Measurements from ENCODE around the gene PCDHGB6.
"Not testable (repeated sequence)": the region's sequence is repeated elsewhere in the genome, so short reads cannot be mapped to it uniquely, and the experiment has no call there.

The PCDHGB6 gene

GRCh38 chr5:141407790-141408505, at the start of gene PCDHGB6:
TSS of gene PCDHGB6 (plus strand) at chr5:141408021. CDS start at chr5:141408203, 182 bp downstream.
- in situ Hi-C loops (cut with HindIII; ENCODE audit: low pct_unique_long_range_greater_than_20kb, low sequenced_read_pairs); DNase-seq (ENCODE audit: low read depth in 1 of 2, low spot score in 1 of 2): not testable (repeated sequence)

GRCh38 chr5:141359790-141360426, 47.9 kb upstream of the PCDHGB6 start, which contains the start of gene PCDHGB2:
TSS of gene PCDHGB2 (plus strand) at chr5:141359994. CDS start at chr5:141360136, 142 bp downstream.
- in situ Hi-C loops (cut with HindIII; ENCODE audit: low pct_unique_long_range_greater_than_20kb, low sequenced_read_pairs) = no loop called here
- DNase-seq (ENCODE audit: low read depth in 1 of 2, low spot score in 1 of 2) = peak; percentile 81

GRCh38 chr5:141360685-141361084, 47.1 kb upstream of the PCDHGB6 start:
- no peak for TF ChIP-seq JUND (IDR thresholded peaks at IDR 0.05; ENCODE audit: low read depth)
- in situ Hi-C loops (cut with HindIII; ENCODE audit: low pct_unique_long_range_greater_than_20kb, low sequenced_read_pairs) = no loop called here
- no peak for DNase-seq (ENCODE audit: low read depth in 1 of 2, low spot score in 1 of 2)

More at GRCh38 chr5:141359790-141360426, 47.9 kb upstream of the PCDHGB6 start, which contains the start of gene PCDHGB2:
- no peak for TF ChIP-seq JUND (IDR thresholded peaks at IDR 0.05; ENCODE audit: low read depth)

GRCh38 chr5:141362719-141363118, 45.1 kb upstream of the PCDHGB6 start:
- TF ChIP-seq JUND (IDR thresholded peaks at IDR 0.05; ENCODE audit: low read depth) = no peak
- in situ Hi-C loops (cut with HindIII; ENCODE audit: low pct_unique_long_range_greater_than_20kb, low sequenced_read_pairs) = no loop called here
- DNase-seq (ENCODE audit: low read depth in 1 of 2, low spot score in 1 of 2) = no peak

GRCh38 chr5:141363952-141364660, 43.7 kb upstream of the PCDHGB6 start, which contains the start of gene PCDHGA5:
TSS of gene PCDHGA5 (plus strand) at chr5:141364162. CDS start at chr5:141364331, 169 bp downstream.
- in situ Hi-C loops (cut with HindIII; ENCODE audit: low pct_unique_long_range_greater_than_20kb, low sequenced_read_pairs) = no loop called here
- peak in 1 of 2 experiments; percentile 50 for DNase-seq (ENCODE audit: low read depth in 1 of 2, low spot score in 1 of 2)
- no peak for TF ChIP-seq JUND (IDR thresholded peaks at IDR 0.05; ENCODE audit: low read depth)

GRCh38 chr5:141366016-141366896, 41.6 kb upstream of the PCDHGB6 start:
- peak in 1 of 2 experiments; percentile 32 for DNase-seq (ENCODE audit: low read depth in 1 of 2, low spot score in 1 of 2)
- no peak for TF ChIP-seq JUND (IDR thresholded peaks at IDR 0.05; ENCODE audit: low read depth)
- in situ Hi-C loops (cut with HindIII; ENCODE audit: low pct_unique_long_range_greater_than_20kb, low sequenced_read_pairs) = no loop called here

- no peak for DNase-seq (ENCODE audit: low read depth in 1 of 2, low spot score in 1 of 2)
- in situ Hi-C loops (cut with HindIII; ENCODE audit: low pct_unique_long_range_greater_than_20kb, low sequenced_read_pairs) = no loop called here
- no peak for TF ChIP-seq JUND (IDR thresholded peaks at IDR 0.05; ENCODE audit: low read depth)
These were observed 37.6 kb upstream of the PCDHGB6 start, which contains the start of gene PCDHGB3 for GRCh38 chr5:141369994-141370848. TSS of gene PCDHGB3 (plus strand) at chr5:141370242. CDS start at chr5:141370395, 153 bp downstream.

- no peak for TF ChIP-seq JUND (IDR thresholded peaks at IDR 0.05; ENCODE audit: low read depth)
- DNase-seq (ENCODE audit: low read depth in 1 of 2, low spot score in 1 of 2) = no peak
- in situ Hi-C loops (cut with HindIII; ENCODE audit: low pct_unique_long_range_greater_than_20kb, low sequenced_read_pairs) = no loop called here
These were observed 36.0 kb upstream of the PCDHGB6 start for GRCh38 chr5:141371572-141372475.

GRCh38 chr5:141373673-141374317, 34.0 kb upstream of the PCDHGB6 start, which contains the start of gene PCDHGA6:
TSS of gene PCDHGA6 (plus strand) at chr5:141373891. CDS start at chr5:141374084, 193 bp downstream.
- DNase-seq (ENCODE audit: low read depth in 1 of 2, low spot score in 1 of 2) = peak; percentile 55 to 70
- TF ChIP-seq JUND (IDR thresholded peaks at IDR 0.05; ENCODE audit: low read depth) = no peak
- in situ Hi-C loops (cut with HindIII; ENCODE audit: low pct_unique_long_range_greater_than_20kb, low sequenced_read_pairs) = no loop called here

- no peak for TF ChIP-seq JUND (IDR thresholded peaks at IDR 0.05; ENCODE audit: low read depth)
- DNase-seq (ENCODE audit: low read depth in 1 of 2, low spot score in 1 of 2) = no peak
- in situ Hi-C loops (cut with HindIII; ENCODE audit: low pct_unique_long_range_greater_than_20kb, low sequenced_read_pairs) = no loop called here
These were observed 33.2 kb upstream of the PCDHGB6 start for GRCh38 chr5:141374627-141375026.

- in situ Hi-C loops (cut with HindIII; ENCODE audit: low pct_unique_long_range_greater_than_20kb, low sequenced_read_pairs); DNase-seq (ENCODE audit: low read depth in 1 of 2, low spot score in 1 of 2): not testable (repeated sequence)
These were observed 32.2 kb upstream of the PCDHGB6 start for GRCh38 chr5:141375444-141376155.
